Choroid plexus epithelial cell (primary cell): ENCODE results near the gene SLC23A3.

Experiments used
- DNase-seq: peaks from one replicate; pipeline ENCODE4 v3.0.0-alpha.2; 2010; ENCODE audit warnings: low read depth
- H3K4me3 ChIP-seq: 2 replicates; pipeline ENCODE4 v1.5.1; 2011; ENCODE audit warnings: low read depth, mild to moderate bottlenecking, control low read depth, low read length, moderate library complexity
- CTCF ChIP-seq: conservative IDR thresholded peaks from 2 replicates; pipeline ENCODE4 v1.5.1; 2011; ENCODE audit warnings: low read depth, mild to moderate bottlenecking, control low read depth, inconsistent platforms, low read length, moderate library complexity

The SLC23A3 gene

DNA sequence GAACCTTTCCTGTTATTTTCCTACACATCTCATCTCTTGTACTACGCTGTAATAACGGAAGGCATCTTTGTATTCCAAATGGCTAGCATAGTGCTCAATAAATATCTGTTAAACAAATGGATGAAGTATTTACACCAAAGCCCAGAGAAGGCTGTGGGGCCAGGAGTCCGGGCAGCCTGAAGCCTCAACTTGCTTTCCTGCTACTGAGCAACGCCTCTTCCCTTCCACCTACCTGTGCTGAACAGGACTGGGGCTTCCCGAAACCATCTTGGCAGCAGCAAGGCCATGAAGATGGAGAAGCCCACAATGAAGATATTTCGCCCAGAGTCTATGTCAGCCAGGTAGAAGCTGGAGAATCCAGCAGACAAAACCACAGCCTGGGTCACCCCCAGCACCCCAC, 6.7 kb downstream of the SLC23A3 start:
- no peak for TF ChIP-seq CTCF
- DNase-seq, result no peak
- no peak overlapping the region for H3K4me3 ChIP-seq

DNA sequence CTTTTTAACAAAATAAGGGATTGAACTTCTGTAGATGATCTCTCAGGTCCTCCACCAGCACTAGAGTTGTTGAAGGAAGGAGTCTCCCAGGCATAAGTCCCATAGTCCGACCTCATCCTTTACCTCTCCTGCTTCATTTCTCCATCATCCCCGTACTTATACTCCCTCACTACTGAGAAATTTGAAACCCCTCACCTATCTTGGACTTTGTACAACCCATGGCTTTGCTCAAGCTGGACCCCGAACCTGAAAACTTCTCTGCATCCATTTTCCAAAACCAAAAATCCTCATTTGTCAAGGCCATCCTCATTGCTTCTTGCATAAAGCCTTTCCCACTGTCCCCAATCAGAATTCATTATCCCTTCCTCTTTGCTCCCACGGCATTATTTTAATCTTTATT, 8.7 kb downstream of the SLC23A3 start:
- no peak for TF ChIP-seq CTCF
- no peak for DNase-seq
- peak overlapping the region; percentile 83 for H3K4me3 ChIP-seq

- peak; percentile 95 for DNase-seq
- peak within 1 kb of the TSS; percentile 83 for H3K4me3 ChIP-seq
- TF ChIP-seq CTCF, result peak; percentile 93
Observed at GRCh38 chr2:219160186-219161017, 9.4 kb downstream of the SLC23A3 start, which contains the start of gene NHEJ1. Gene NHEJ1 (minus strand): TSS chr2:219160815. CDS start chr2:219158362, 2,453 bp downstream.

DNA sequence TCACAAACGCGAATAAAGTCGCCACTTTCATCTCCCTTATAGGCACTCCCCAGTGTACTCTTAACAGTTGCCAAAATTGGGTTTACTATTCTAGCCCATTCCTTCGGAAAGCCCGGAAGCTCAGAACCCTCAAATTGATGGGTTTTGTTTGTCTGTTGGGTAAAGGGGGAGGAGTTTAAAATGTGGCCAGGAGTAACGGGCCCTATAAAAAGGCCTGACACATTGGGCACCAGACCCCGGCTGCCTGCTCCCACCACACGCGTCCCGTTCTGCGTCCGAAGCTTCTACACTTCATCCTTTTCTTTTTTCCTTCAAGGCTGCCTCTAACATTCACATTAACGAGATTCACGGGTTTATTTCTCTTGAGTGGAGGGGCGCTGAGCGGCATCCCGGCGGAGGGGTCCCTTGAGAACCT, 10.1 kb downstream of the SLC23A3 start:
- TF ChIP-seq CTCF, result no peak
- peak overlapping the region; percentile 83 for H3K4me3 ChIP-seq
- DNase-seq, result no peak

DNA sequence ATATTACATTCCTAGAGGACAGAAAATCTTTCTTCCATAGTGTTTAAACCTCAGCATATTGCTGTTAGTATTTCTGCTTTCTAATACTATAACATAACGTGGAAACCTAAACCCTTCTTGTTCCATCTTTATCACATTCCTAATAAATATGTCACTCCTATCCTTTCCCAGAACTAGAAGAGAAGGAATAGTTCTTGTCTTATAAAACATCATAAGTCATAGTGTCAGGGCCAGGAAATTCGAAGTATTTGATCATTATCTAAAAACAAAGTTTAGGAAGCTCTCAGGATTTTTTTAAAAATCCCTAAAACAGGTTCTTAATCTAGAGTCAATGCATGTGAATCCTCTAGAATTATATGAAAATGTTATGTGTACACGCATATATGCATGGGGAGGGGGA, 11.2 kb downstream of the SLC23A3 start:
- no peak overlapping the region for H3K4me3 ChIP-seq
- DNase-seq, result no peak
- no peak for TF ChIP-seq CTCF

GRCh38 chr2:219158025-219158424, 11.8 kb downstream of the SLC23A3 start:
- no peak for TF ChIP-seq CTCF
- DNase-seq, result no peak
- no peak overlapping the region for H3K4me3 ChIP-seq

DNA sequence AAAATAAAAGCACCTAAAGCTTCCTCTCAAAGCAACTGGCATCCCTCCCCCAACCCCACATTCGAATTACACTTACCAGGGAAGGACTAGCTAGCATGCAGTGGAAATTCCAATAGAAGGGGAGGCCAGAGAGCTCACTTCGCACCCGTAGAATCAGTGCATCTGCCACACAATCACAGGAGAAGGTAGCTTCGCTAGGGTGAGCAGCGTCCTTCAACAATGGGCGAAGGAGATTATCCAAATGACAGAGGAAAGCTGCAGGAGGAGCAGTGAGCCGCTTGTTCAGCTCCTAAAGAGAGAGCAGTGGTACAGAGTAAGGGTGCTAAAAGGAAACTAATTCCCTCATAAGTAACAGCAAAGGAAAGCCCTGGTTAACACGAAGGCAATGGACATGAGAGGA, 12.4 kb downstream of the SLC23A3 start:
- TF ChIP-seq CTCF, result no peak
- no peak overlapping the region for H3K4me3 ChIP-seq
- DNase-seq, result no peak
